K562 (cell line): ENCODE results near the gene RNF215. TPM values are rescaled to one million over a fixed set of nuclear protein-coding genes. Genes with fewer than 3 reads are reported as not detected.

Source experiments
- EWSR1 ChIP-seq: fragments of 450-650 bp; IDR thresholded peaks from 2 replicates; pipeline ENCODE4 v1.6.1; 2018; ENCODE audit warnings: borderline replicate concordance, mild to moderate bottlenecking, low read depth, moderate library complexity; ENCODE audit not compliant: partially characterized antibody
- GABPB1 ChIP-seq: sonication (generic); formaldehyde crosslinking; IDR thresholded peaks from 2 replicates; pipeline ENCODE4 v1.8.0; 2022; ENCODE audit warnings: mild to moderate bottlenecking, missing genetic modification reagents
- POLR2G ChIP-seq: fragments of 200-400 bp; formaldehyde crosslinking; IDR thresholded peaks from 2 replicates; pipeline ENCODE4 v1.6.1; 2017; ENCODE audit warnings: low read depth, mild to moderate bottlenecking, antibody characterized with exemption, low read length, moderate library complexity
- RBM14 ChIP-seq: fragments of 200-400 bp; formaldehyde crosslinking; IDR thresholded peaks from 2 replicates; pipeline ENCODE4 v1.6.1; 2018; ENCODE audit warnings: low read depth, mild to moderate bottlenecking, low read length, moderate library complexity, borderline replicate concordance; ENCODE audit not compliant: insufficient read depth
- TEAD2 ChIP-seq: fragments of 450-650 bp; IDR thresholded peaks from 2 replicates; pipeline ENCODE4 v1.6.1; 2016; ENCODE audit warnings: missing genetic modification characterization, control low read depth, missing compliant biosample characterization
- ZNF282 ChIP-seq: sonication (generic); formaldehyde crosslinking; IDR thresholded peaks from 2 replicates; pipeline ENCODE4 v1.8.1; 2023; ENCODE audit warnings: missing genetic modification reagents
- ZSCAN29 ChIP-seq: fragments of 450-650 bp; IDR thresholded peaks from 2 replicates; pipeline ENCODE4 v1.6.1; 2017
- polyA plus RNA-seq, 8 experiments: library from polyadenylated mRNA; depleted of rRNA in 4 of 8; stranded (reverse) in 5 of 8; unstranded in 3 of 8; fragments of >200 nt; fragmentation: Nextera tagmentation in 2 of 8; fragmentation: Illumina TruSeq in 1 of 8; extraction: Ambion mirVana in 2 of 8; extraction: Trizol in 1 of 8; gene quantifications; 2 replicates each; pipeline versions ENCODE4 v1.2.1 to v1.2.3, GENCODE V29; 2011 to 2014; ENCODE audit warnings: inconsistent platforms in 1 of 8, missing spikeins in 1 of 8
- total RNA-seq, 7 experiments: library from RNA; depleted of rRNA in 6 of 7; stranded (reverse); fragments of >200 nt in 6 of 7; fragmentation: Illumina TruSeq in 2 of 7; extraction: Trizol in 2 of 7; gene quantifications; 2 replicates each; pipeline versions ENCODE4 v1.2.1 to v1.2.3, GENCODE V29; 2011 to 2021; ENCODE audit warnings: low replicate concordance in 1 of 7
- TF ChIP-seq, protein P1 (sequence below): fragments of 450-650 bp; IDR thresholded peaks from 2 replicates; pipeline ENCODE4 v1.6.1; 2017; ENCODE audit warnings: antibody characterized with exemption
- TF ChIP-seq, protein P2 (sequence below): fragments of 250-450 bp; sonication (Bioruptor Pico); IDR thresholded peaks from 2 replicates; pipeline ENCODE4 v1.8.0; 2022; ENCODE audit warnings: inconsistent platforms, mild to moderate bottlenecking, moderate library complexity, borderline replicate concordance
- TF ChIP-seq, protein P3 (sequence below): fragments of 250-450 bp; sonication (Bioruptor Pico); IDR thresholded peaks from 2 replicates; pipeline ENCODE4 v1.5.0; 2020; ENCODE audit warnings: mild to moderate bottlenecking, borderline replicate concordance

The RNF215 gene
- total and polyA plus RNA-seq, 9 of the 15 experiments (the other 6 are each of a cell fraction or from before 2014, with no cell fraction given): 0.08 to 9.8 (median 2.7) TPM

DNA sequence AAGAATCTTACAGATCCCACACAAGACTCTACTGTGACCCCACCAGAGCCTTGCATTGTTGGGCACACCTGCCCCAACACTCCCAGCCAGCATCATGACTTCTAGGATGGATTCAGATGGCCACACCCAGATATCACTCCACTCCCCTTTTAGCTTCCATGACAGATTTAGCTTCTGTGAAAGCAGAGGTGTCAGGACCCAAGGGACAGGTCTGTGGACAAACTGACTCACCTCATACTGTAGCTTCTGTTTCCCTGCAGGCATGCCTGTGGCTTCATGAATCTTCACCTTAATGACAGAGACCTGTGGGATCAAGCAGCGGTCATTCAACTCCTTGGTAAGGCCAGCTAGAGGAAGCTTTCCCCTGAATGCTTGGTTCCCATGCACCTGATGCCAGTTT is 52.0 kb downstream of the RNF215 start (continued):
- no peak for TF ChIP-seq TEAD2 (tag)
- TF ChIP-seq POLR2G: no peak
- no peak for TF ChIP-seq EWSR1
- TF ChIP-seq, protein P1, sequence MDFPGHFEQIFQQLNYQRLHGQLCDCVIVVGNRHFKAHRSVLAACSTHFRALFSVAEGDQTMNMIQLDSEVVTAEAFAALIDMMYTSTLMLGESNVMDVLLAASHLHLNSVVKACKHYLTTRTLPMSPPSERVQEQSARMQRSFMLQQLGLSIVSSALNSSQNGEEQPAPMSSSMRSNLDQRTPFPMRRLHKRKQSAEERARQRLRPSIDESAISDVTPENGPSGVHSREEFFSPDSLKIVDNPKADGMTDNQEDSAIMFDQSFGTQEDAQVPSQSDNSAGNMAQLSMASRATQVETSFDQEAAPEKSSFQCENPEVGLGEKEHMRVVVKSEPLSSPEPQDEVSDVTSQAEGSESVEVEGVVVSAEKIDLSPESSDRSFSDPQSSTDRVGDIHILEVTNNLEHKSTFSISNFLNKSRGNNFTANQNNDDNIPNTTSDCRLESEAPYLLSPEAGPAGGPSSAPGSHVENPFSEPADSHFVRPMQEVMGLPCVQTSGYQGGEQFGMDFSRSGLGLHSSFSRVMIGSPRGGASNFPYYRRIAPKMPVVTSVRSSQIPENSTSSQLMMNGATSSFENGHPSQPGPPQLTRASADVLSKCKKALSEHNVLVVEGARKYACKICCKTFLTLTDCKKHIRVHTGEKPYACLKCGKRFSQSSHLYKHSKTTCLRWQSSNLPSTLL: no peak
- TF ChIP-seq, protein P2, sequence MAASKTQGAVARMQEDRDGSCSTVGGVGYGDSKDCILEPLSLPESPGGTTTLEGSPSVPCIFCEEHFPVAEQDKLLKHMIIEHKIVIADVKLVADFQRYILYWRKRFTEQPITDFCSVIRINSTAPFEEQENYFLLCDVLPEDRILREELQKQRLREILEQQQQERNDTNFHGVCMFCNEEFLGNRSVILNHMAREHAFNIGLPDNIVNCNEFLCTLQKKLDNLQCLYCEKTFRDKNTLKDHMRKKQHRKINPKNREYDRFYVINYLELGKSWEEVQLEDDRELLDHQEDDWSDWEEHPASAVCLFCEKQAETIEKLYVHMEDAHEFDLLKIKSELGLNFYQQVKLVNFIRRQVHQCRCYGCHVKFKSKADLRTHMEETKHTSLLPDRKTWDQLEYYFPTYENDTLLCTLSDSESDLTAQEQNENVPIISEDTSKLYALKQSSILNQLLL (CRISPR knock-in tag): no peak
- no peak for TF ChIP-seq ZSCAN29
- TF ChIP-seq ZNF282 (CRISPR knock-in tag): no peak
- TF ChIP-seq, protein P3, sequence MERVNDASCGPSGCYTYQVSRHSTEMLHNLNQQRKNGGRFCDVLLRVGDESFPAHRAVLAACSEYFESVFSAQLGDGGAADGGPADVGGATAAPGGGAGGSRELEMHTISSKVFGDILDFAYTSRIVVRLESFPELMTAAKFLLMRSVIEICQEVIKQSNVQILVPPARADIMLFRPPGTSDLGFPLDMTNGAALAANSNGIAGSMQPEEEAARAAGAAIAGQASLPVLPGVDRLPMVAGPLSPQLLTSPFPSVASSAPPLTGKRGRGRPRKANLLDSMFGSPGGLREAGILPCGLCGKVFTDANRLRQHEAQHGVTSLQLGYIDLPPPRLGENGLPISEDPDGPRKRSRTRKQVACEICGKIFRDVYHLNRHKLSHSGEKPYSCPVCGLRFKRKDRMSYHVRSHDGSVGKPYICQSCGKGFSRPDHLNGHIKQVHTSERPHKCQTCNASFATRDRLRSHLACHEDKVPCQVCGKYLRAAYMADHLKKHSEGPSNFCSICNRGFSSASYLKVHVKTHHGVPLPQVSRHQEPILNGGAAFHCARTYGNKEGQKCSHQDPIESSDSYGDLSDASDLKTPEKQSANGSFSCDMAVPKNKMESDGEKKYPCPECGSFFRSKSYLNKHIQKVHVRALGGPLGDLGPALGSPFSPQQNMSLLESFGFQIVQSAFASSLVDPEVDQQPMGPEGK (CRISPR knock-in tag): no peak
- no peak for TF ChIP-seq GABPB1 (CRISPR knock-in tag)
- no peak for TF ChIP-seq RBM14
